Activated CD8-positive, alpha-beta memory T cell treated with anti-CD3 and anti-CD28 coated beads, Interleukin-2, amount 50 U/mL, for 1 hour (primary cell): ENCODE data around the gene RPS15A.
A peak's percentile ranks its signal among the peaks of the same experiment; 100 is the strongest.
"Not testable (repeated sequence)": the region's sequence is repeated elsewhere in the genome, so short reads cannot be mapped to it uniquely, and the experiment has no call there.

Experiments used
- DNase-seq: peaks from one replicate; pipeline ENCODE4 v3.0.0-alpha.2; 2020; ENCODE audit errors: extremely low read depth

Gene RPS15A

GRCh38 chr16:18797746-18798145, 7.6 kb upstream of the RPS15A start:
- DNase-seq = no peak

GRCh38 chr16:18796377-18796776, 6.2 kb upstream of the RPS15A start:
- no peak for DNase-seq

- DNase-seq = no peak
These were observed 2.8 kb upstream of the RPS15A start for GRCh38 chr16:18792836-18793433.

GRCh38 chr16:18789515-18789849, 652 bp downstream of the RPS15A start:
- no peak for DNase-seq

GRCh38 chr16:18788828-18789514, 1.2 kb downstream of the RPS15A start:
- no peak for DNase-seq

GRCh38 chr16:18784917-18785623, 5.1 kb downstream of the RPS15A start:
- DNase-seq = no peak

- no peak for DNase-seq
These were observed 6.4 kb downstream of the RPS15A start for GRCh38 chr16:18783430-18784341.

- no peak for DNase-seq
These were observed 7.3 kb downstream of the RPS15A start for GRCh38 chr16:18782697-18783429.

GRCh38 chr16:18781232-18781631, 8.9 kb downstream of the RPS15A start:
- DNase-seq = not testable (repeated sequence)

- DNase-seq = not testable (repeated sequence)
These were observed 9.6 kb downstream of the RPS15A start for GRCh38 chr16:18780460-18781026.

- not testable (repeated sequence) for DNase-seq
These were observed 12.5 kb downstream of the RPS15A start for GRCh38 chr16:18777664-18778063.

GRCh38 chr16:18776334-18776733, 13.8 kb downstream of the RPS15A start:
- not testable (repeated sequence) for DNase-seq

- not testable (repeated sequence) for DNase-seq
These were observed 15.5 kb downstream of the RPS15A start for GRCh38 chr16:18774651-18775050.

GRCh38 chr16:18772171-18772570, 18.0 kb downstream of the RPS15A start:
- DNase-seq = not testable (repeated sequence)

- DNase-seq = not testable (repeated sequence)
These were observed 19.7 kb downstream of the RPS15A start for GRCh38 chr16:18770336-18770962.

GRCh38 chr16:18767217-18767616, 22.9 kb downstream of the RPS15A start:
- DNase-seq = peak; percentile 13

GRCh38 chr16:18762713-18763112, 27.4 kb downstream of the RPS15A start:
- not testable (repeated sequence) for DNase-seq

- not testable (repeated sequence) for DNase-seq
These were observed 30.3 kb downstream of the RPS15A start for GRCh38 chr16:18759598-18760520.

GRCh38 chr16:18757960-18758660, 32.0 kb downstream of the RPS15A start:
- DNase-seq = not testable (repeated sequence)
